Stimulated activated CD8-positive, alpha-beta memory T cell treated with anti-CD3 and anti-CD28 coated beads, Interleukin-15, amount 100 ng/mL, for 4 hours (primary cell): ENCODE measurements around the gene ARHGAP8.
"Not testable (repeated sequence)": the region's sequence is repeated elsewhere in the genome, so short reads cannot be mapped to it uniquely, and the experiment has no call there.

Experiments
- DNase-seq, 2 donors: peaks; one replicate each; pipeline ENCODE4 v3.0.0-alpha.2; 2020; ENCODE audit warnings: low read depth in 2 of 2

Gene ARHGAP8

GRCh38 chr22:44825310-44826150 lies 73.2 kb downstream of the ARHGAP8 start:
- DNase-seq: no peak

DNA sequence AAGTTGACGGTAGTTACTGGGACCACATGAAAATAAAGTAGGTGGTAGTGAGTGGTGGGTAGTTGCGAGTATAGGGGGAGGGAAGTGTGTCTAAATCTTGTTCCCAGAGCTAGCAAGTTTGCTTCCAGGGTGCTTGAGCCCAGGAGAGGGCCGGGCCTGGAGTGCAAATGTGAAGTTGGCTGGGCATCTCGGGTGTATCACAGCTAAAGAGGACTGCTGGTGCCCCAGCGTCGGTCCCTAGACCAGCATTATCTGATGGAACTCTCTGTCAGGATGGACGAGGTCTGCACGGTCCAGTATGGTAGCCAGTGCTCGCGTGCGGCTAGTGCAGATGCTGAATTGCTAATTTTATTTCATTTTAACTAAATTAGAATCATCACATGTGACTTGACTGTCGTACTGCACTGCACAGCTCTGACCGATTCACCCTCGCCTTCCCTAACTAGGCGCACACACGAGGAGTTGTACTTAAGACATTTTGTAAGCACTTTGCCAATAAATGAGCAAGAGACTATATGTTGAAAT lies 75.4 kb downstream of the ARHGAP8 start:
- DNase-seq: no peak

- no peak for DNase-seq
These were observed 75.8 kb downstream of the ARHGAP8 start for GRCh38 chr22:44828193-44828592.

GRCh38 chr22:44831885-44832284 lies 79.5 kb downstream of the ARHGAP8 start:
- DNase-seq: no peak

DNA sequence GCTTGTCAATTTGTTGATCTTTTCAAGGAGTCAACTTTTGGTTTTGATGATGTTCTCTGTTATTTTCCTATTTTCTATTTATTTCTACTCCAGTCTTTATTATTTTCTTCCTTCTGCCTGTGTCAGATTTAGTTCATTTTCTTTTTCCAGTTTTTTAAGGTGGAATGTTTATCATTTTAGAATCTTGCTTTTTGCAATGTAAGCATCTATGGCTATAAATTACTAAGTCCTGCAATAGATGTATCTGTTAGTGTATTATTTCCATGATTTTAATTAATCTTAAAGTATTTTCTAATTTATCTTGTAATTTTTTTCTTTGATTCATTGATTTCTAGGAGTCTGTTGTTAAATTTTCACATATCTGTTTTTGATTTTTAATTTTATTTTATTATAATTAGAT lies 81.7 kb downstream of the ARHGAP8 start:
- no peak for DNase-seq

DNA sequence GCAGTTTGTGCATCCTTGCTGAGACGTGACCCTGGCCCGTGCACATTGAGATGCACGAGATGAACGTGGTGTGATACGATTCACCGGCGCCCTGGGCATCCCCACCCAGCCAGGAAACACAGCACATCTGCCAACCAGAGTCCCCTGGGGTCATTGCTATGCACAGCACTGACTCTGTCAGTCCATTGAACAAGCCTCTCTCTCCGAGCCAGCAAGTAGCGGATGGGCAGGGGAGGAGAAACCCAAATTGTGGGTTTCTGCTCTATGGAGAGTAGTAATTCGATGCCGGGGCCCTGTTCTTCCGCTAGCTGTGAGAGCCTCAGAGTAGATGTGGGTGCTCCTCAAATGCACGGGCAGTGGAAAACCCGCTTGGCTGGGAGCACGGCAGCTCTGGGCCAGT lies 85.1 kb downstream of the ARHGAP8 start:
- DNase-seq: no peak

- DNase-seq: no peak
These were observed 86.1 kb downstream of the ARHGAP8 start for GRCh38 chr22:44838316-44839016.

GRCh38 chr22:44839061-44839460 lies 86.7 kb downstream of the ARHGAP8 start:
- no peak for DNase-seq

DNA sequence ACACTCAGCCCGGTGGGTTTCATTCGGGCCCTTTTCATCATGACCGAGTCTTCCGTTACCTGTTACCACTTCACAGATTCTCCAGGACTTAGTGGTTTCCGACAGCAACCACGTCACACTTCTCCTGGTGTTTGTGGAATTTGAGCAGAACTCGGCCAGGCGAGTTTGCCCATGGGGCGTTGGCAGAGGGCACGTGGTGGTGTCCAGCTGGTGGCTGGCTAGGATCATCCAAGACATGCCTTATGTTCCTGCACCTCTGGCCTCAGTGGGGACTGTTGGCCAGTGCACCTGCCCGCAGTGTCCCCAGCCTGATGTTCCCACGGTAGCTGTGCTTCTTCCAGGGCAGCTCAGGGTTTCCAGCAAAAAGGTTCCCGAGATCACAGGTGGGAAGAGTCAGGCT lies 87.3 kb downstream of the ARHGAP8 start:
- DNase-seq: no peak

GRCh38 chr22:44840611-44841322 lies 88.4 kb downstream of the ARHGAP8 start:
- no peak for DNase-seq

GRCh38 chr22:44842417-44842816 lies 90.0 kb downstream of the ARHGAP8 start:
- no peak for DNase-seq

DNA sequence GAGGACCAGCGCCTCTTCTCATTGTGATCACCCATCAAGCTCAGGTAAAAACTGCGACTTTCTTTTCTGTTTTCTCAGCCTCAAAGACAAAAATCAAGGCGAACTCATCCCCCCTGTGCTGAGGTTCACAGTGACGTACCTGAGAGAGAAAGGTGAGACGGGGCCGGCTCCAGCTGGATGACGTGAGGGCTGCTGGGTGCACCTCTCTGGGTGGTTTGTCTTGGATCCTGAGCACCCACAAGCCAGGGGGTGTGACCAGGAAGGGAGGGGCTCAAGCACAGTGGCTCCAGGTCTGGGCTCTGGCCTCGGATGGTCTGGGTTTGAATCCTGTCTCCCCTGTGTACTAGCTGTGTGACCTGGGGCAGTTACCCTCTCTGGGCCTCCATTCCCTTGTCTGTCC lies 92.8 kb downstream of the ARHGAP8 start:
- no peak for DNase-seq

DNA sequence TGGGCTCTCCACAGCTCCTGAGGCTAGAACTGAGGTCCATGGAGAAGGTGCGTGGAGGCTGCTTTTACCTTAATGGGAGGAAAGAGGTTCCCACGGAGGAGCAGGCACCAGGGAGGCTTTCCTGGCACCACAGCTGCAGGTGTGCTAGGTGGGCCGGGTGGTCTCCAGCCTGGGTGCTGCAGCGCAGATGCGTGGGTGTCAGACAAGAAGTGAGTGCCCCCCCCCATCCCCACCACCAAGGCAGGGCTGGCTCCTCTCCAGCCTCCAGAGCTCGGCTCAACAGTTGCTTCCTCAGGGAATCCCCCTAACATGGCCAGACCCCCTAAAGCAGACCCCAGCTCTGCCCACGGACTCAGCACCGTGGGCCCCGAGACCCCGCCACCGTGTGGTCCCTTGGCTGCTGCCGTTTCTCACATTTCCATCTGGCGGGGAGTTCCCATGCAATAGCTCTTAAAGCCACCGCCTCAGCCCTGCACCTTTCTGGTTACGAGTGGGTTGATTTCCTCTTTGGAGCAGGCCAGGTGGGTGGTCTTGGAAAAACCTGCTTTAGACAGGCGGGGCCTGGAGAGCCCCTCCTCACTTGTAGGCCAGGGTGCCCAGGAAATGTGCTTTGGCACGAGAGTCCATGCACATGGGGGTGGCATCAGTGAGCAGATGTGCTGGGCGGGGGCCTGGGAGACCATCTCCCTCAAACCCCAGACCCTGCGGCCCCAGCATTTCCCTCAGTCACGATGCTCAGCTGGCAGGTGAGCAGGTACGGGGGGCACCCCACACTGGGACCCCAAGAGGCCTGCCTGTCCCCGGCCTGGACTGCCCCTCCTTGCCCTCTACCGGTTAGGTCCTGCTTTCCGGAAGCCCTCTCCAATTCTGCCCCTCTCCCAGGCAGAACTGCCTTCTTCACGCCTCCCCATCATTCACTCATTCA lies 93.7 kb downstream of the ARHGAP8 start:
- no peak for DNase-seq

GRCh38 chr22:44846726-44847275 lies 94.4 kb downstream of the ARHGAP8 start:
- DNase-seq: no peak

- DNase-seq: no peak
These were observed 95.0 kb downstream of the ARHGAP8 start for GRCh38 chr22:44847380-44847779.

GRCh38 chr22:44847892-44848291 lies 95.5 kb downstream of the ARHGAP8 start:
- no peak for DNase-seq

DNA sequence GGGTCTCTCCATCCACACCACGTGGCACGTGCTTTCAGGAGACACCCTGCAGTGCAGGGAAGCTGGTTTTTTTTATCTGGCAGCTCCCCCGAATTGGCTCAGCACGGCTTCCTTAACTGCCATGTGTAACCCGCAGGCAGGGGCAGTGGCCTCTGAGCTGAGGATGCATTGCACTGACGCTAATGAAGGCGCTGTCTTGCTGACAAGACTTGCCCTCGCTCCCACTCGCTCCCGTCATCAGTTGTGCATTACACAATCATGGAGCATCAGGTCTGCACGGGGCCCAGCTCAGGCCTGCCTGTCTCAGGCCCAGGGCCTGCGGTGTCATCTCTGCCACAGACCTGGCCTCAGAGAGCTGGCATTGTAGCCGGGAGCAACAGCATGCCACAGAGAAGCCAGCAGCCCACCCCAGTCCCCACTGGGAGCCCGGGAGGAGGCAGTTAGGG lies 95.9 kb downstream of the ARHGAP8 start:
- DNase-seq: no peak

GRCh38 chr22:44848791-44849420 lies 96.5 kb downstream of the ARHGAP8 start:
- DNase-seq: no peak

- DNase-seq: no peak
These were observed 98.6 kb downstream of the ARHGAP8 start for GRCh38 chr22:44850946-44851345.

GRCh38 chr22:44854641-44855040 lies 102.3 kb downstream of the ARHGAP8 start:
- DNase-seq: not testable (repeated sequence)
